ENCODE measurements around the gene PSMF1. TPM values are rescaled to one million over a fixed set of nuclear protein-coding genes. Genes with fewer than 3 reads are reported as not detected.

The PSMF1 gene
- total and polyA plus RNA-seq, 2 of the 13 experiments (the other 11 are each of a cell fraction or from before 2014, with no cell fraction given) = 82.5 to 86.0 TPM

DNA sequence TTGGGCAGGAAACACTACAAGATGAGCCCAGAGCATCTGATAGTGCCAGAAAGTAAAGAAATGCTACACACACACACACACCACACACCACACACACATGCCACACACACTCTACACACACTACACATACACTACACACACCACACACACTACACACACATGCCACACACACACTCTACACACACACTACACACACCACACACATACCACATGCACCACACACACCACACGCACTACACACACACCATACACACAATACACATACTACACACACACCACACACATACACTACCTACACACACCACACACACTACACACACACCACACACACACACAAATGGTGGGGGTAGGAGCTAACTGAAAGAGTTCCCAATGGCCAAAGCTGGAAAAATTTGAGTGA, 69.9 kb downstream of the PSMF1 start (continued):
- TF ChIP-seq, protein P1, sequence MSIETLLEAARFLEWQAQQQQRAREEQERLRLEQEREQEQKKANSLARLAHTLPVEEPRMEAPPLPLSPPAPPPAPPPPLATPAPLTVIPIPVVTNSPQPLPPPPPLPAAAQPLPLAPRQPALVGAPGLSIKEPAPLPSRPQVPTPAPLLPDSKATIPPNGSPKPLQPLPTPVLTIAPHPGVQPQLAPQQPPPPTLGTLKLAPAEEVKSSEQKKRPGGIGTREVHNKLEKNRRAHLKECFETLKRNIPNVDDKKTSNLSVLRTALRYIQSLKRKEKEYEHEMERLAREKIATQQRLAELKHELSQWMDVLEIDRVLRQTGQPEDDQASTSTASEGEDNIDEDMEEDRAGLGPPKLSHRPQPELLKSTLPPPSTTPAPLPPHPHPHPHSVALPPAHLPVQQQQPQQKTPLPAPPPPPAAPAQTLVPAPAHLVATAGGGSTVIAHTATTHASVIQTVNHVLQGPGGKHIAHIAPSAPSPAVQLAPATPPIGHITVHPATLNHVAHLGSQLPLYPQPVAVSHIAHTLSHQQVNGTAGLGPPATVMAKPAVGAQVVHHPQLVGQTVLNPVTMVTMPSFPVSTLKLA (IDR thresholded peaks at IDR 0.05) = 0 out of 2 replicates have a peak, but pooled peaks have one; percentile 30
- no peak for TF ChIP-seq ZSCAN12 (CRISPR knock-in tag; IDR thresholded peaks at IDR 0.05)
- TF ChIP-seq, protein P2, sequence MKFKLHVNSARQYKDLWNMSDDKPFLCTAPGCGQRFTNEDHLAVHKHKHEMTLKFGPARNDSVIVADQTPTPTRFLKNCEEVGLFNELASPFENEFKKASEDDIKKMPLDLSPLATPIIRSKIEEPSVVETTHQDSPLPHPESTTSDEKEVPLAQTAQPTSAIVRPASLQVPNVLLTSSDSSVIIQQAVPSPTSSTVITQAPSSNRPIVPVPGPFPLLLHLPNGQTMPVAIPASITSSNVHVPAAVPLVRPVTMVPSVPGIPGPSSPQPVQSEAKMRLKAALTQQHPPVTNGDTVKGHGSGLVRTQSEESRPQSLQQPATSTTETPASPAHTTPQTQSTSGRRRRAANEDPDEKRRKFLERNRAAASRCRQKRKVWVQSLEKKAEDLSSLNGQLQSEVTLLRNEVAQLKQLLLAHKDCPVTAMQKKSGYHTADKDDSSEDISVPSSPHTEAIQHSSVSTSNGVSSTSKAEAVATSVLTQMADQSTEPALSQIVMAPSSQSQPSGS (CRISPR knock-in tag; IDR thresholded peaks at IDR 0.05) = no peak
- TF ChIP-seq ZNF30 (CRISPR knock-in tag; IDR thresholded peaks at IDR 0.05) = no peak
- TF ChIP-seq ZSCAN31 (CRISPR knock-in tag; IDR thresholded peaks at IDR 0.05; ENCODE audit: low read depth) = no peak
- TF ChIP-seq ZNF563 (CRISPR knock-in tag; IDR thresholded peaks at IDR 0.05) = no peak
- 0 out of 2 replicates have a peak, but pooled peaks have one; percentile 63 for TF ChIP-seq ATM (IDR thresholded peaks at IDR 0.05; ENCODE audit: borderline replicate concordance)
- no peak for TF ChIP-seq CHD2 (IDR thresholded peaks at IDR 0.05; ENCODE audit: low read depth, low read length)
- TF ChIP-seq POLR2AphosphoS2 (IDR thresholded peaks at IDR 0.05; ENCODE audit: low read depth, low read length) = no peak
- TF ChIP-seq, protein P3, sequence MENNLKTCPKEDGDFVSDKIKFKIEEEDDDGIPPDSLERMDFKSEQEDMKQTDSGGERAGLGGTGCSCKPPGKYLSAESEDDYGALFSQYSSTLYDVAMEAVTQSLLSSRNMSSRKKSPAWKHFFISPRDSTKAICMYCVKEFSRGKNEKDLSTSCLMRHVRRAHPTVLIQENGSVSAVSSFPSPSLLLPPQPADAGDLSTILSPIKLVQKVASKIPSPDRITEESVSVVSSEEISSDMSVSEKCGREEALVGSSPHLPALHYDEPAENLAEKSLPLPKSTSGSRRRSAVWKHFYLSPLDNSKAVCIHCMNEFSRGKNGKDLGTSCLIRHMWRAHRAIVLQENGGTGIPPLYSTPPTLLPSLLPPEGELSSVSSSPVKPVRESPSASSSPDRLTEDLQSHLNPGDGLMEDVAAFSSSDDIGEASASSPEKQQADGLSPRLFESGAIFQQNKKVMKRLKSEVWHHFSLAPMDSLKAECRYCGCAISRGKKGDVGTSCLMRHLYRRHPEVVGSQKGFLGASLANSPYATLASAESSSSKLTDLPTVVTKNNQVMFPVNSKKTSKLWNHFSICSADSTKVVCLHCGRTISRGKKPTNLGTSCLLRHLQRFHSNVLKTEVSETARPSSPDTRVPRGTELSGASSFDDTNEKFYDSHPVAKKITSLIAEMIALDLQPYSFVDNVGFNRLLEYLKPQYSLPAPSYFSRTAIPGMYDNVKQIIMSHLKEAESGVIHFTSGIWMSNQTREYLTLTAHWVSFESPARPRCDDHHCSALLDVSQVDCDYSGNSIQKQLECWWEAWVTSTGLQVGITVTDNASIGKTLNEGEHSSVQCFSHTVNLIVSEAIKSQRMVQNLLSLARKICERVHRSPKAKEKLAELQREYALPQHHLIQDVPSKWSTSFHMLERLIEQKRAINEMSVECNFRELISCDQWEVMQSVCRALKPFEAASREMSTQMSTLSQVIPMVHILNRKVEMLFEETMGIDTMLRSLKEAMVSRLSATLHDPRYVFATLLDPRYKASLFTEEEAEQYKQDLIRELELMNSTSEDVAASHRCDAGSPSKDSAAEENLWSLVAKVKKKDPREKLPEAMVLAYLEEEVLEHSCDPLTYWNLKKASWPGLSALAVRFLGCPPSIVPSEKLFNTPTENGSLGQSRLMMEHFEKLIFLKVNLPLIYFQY (CRISPR knock-in tag; IDR thresholded peaks at IDR 0.05; ENCODE audit: borderline replicate concordance) = no peak
- no peak for TF ChIP-seq REPIN1 (CRISPR knock-in tag; IDR thresholded peaks at IDR 0.05; ENCODE audit: borderline replicate concordance, low read depth)
- no peak for TF ChIP-seq SOX13 (IDR thresholded peaks at IDR 0.05)
- TF ChIP-seq SOX13 (CRISPR knock-in tag; conservative IDR thresholded peaks at IDR 0.05 in 1 of 2, IDR thresholded peaks at IDR 0.05 in 1 of 2) = no peak
- no peak for TF ChIP-seq GTF3A (CRISPR knock-in tag; conservative IDR thresholded peaks at IDR 0.05)
- TF ChIP-seq HBP1 (CRISPR knock-in tag; IDR thresholded peaks at IDR 0.05; ENCODE audit: low read depth) = no peak
- peak; percentile 46; the same call in 1 of the 2 replicates for TF ChIP-seq FOXP1 (IDR thresholded peaks at IDR 0.05)
- no peak for TF ChIP-seq FOXP1 (CRISPR knock-in tag; IDR thresholded peaks at IDR 0.05)
- TF ChIP-seq ZNF574 (CRISPR knock-in tag; IDR thresholded peaks at IDR 0.05) = no peak
- TF ChIP-seq, protein P4, sequence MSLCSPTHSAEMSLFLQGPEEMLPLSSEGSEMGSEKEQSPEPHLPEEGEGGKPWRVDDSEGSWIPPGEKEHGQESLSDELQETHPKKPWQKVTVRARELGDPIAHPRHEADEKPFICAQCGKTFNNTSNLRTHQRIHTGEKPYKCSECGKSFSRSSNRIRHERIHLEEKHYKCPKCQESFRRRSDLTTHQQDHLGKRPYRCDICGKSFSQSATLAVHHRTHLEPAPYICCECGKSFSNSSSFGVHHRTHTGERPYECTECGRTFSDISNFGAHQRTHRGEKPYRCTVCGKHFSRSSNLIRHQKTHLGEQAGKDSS (CRISPR knock-in tag; IDR thresholded peaks at IDR 0.05; ENCODE audit: borderline replicate concordance, low read depth) = no peak
